ENCODE results near the gene ASB18. TPM values are rescaled to one million over a fixed set of nuclear protein-coding genes. Genes with fewer than 3 reads are reported as not detected.

Gene ASB18, protein sequence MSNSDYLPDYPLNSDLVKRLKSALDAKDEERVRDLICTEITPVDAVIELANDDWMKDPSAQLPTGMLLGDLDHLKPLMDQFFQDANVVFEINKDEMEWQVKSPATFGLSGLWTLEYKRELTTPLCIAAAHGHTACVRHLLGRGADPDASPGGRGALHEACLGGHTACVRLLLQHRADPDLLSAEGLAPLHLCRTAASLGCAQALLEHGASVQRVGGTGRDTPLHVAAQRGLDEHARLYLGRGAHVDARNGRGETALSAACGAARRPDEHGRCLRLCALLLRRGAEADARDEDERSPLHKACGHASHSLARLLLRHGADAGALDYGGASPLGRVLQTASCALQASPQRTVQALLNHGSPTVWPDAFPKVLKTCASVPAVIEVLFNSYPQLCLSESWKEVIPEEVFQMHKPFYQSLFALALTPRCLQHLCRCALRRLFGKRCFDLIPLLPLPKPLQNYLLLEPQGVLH
- polyA plus RNA-seq (2011; rRNA removed) (not detected in 2 replicates), polyA minus RNA-seq (2011; rRNA and poly(A)+ RNA removed) (not detected in 2 replicates)

DNA sequence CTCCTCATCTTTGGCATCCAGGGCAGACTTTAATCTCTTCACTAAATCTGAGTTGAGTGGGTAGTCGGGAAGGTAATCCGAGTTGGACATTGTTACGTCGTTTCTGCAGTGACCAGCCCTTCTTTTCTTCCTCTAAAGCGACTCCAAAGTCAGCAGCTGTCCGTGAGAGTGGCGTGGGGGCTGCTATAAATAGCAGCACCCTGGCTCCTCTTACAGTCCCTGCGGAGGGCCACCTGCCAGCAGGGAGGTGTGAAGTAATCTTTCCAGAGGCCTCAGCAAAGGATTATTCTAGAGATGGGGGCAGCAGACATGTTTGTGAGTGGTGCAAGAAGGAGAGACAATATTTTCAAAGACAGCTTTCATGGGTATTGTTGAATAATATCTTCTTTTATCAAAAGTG, at the start of gene ASB18:
Gene ASB18, minus strand, starts transcription at position 151 of the 400 bp plus-strand sequence. Its CDS starts 61 bp downstream, at position 90.
- no peak for DNase-seq (ENCODE audit: low read depth)
- TF ChIP-seq, protein P1, sequence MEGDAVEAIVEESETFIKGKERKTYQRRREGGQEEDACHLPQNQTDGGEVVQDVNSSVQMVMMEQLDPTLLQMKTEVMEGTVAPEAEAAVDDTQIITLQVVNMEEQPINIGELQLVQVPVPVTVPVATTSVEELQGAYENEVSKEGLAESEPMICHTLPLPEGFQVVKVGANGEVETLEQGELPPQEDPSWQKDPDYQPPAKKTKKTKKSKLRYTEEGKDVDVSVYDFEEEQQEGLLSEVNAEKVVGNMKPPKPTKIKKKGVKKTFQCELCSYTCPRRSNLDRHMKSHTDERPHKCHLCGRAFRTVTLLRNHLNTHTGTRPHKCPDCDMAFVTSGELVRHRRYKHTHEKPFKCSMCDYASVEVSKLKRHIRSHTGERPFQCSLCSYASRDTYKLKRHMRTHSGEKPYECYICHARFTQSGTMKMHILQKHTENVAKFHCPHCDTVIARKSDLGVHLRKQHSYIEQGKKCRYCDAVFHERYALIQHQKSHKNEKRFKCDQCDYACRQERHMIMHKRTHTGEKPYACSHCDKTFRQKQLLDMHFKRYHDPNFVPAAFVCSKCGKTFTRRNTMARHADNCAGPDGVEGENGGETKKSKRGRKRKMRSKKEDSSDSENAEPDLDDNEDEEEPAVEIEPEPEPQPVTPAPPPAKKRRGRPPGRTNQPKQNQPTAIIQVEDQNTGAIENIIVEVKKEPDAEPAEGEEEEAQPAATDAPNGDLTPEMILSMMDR (IDR thresholded peaks at IDR 0.05; ENCODE audit: insufficient read depth, low read depth, low read length): no peak
- H3K36me3 ChIP-seq (ENCODE audit: control insufficient read depth, insufficient read depth, low read length): no peaks in the 10 kb centered on the region
- POLR2A ChIA-PET: no interaction called here
- H3K27me3 ChIP-seq (ENCODE audit: control insufficient read depth, insufficient read depth, low read length): no peaks in the 10 kb centered on the region
- no peak within 1 kb of the TSS for H3K4me3 ChIP-seq (ENCODE audit: low read depth, low read length)
- CTCF ChIA-PET: no interaction called here

DNA sequence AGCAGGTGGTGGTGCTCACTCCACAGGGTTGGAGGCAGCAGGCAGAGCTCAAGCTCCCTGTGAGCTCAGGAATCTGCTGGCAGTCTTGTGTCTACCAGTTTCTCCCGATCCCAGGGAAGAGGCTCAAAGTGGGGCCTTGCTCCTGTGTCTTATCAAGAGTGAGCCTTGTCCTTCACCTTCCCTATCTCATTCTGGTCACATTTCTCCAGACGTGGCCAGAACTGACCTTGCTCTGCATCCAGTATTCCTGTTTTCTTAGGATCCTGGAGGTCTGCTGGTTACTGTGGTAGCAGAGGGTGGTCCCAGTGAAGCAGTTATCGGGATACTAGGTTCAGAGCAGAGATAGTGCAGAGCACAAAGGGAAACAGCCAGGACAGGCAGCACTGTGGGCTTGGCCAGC, 47.1 kb upstream of the ASB18 start:
- ChIA-PET CTCF (interaction anchor here (0.5 kb wide), 1 partner anchor 753 kb away, joined by 4 read pairs; no protein-coding TSS in a partner anchor), POLR2A (no interaction called here)
- no peak for DNase-seq (ENCODE audit: low read depth)
- TF ChIP-seq, protein P1 (IDR thresholded peaks at IDR 0.05; ENCODE audit: insufficient read depth, low read depth, low read length): no peak
- Histone ChIP-seq H3K4me3 (ENCODE audit: low read depth, low read length) (no peak overlapping the region), H3K36me3 (ENCODE audit: control insufficient read depth, insufficient read depth, low read length) (no peaks in the 10 kb centered on the region), H3K27me3 (ENCODE audit: control insufficient read depth, insufficient read depth, low read length) (no peaks in the 10 kb centered on the region)

DNA sequence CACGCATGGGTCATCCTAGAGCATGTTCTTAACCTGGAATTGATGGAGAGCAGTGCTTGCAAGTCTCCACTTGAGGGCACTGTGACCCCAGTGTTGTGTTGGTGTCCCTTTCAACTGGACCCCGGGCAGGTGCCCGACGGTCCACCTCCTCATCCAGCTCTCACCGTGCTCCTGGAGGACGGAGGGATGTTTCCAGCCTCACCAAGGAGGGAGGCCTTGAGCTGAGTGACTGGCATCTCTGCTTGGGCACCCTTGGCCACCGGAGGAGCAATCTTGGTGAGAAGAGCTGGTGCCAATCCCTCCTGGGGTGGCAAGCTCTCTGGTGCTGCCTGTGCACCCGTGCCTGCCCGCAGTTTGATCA, 45.4 kb upstream of the ASB18 start:
- Histone ChIP-seq H3K27me3 (ENCODE audit: control insufficient read depth, insufficient read depth, low read length) (no peaks in the 10 kb centered on the region), H3K36me3 (ENCODE audit: control insufficient read depth, insufficient read depth, low read length) (no peaks in the 10 kb centered on the region), H3K4me3 (ENCODE audit: low read depth, low read length) (no peak overlapping the region)
- TF ChIP-seq, protein P1 (IDR thresholded peaks at IDR 0.05; ENCODE audit: insufficient read depth, low read depth, low read length): peak; percentile 40
- CTCF ChIA-PET: interaction anchor here (0.8 to 1.0 kb wide), 4 partner anchors 8 to 752 kb away, joined by 3 to 4 read pairs (median 4); no protein-coding TSS in a partner anchor
- POLR2A ChIA-PET: no interaction called here
- DNase-seq (ENCODE audit: low read depth): no peak

DNA sequence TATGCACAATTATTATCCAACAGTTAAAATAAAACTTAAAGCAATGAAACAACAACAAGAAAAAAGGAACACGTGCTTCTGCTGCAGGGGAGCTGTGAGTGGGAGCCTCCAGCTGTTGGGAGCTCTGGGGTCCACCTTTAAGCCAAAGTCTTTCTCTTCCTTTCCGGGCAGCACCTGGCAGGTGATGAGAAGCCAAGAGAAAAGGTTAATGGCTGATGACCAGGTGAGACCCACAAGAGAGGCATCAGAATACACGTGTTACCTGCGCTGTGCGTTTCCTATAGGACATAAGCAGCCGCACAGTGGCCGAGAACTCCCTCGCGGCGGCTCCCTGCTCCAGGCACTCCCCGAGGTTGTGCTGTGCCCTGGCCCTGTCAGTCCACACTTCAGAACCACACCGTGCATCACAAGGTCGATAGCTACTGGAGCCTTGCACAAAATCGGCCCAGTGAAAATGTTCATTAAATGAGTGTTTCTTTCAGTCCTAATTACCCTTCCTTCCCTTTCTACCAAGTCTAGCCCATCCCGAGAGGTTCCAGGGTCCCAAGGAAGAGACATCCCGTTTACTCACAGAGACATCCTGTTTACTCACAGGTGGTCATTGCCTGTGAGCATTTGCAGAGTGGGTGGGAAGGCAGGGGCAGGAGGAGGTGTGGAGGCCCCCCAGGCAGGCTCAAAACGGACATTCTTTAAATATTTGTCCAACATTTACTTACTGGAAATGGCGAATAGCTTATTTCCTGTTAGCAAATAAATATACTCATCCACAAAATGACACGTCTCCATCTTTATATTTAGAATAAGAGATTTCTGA, 44.9 kb upstream of the ASB18 start:
- no peak for DNase-seq (ENCODE audit: low read depth)
- Histone ChIP-seq H3K27me3 (ENCODE audit: control insufficient read depth, insufficient read depth, low read length) (no peaks in the 10 kb centered on the region), H3K4me3 (ENCODE audit: low read depth, low read length) (no peak overlapping the region), H3K36me3 (ENCODE audit: control insufficient read depth, insufficient read depth, low read length) (no peaks in the 10 kb centered on the region)
- ChIA-PET CTCF (interaction anchor here (0.8 to 1.0 kb wide), 3 partner anchors 8 to 753 kb away, joined by 3 to 4 read pairs (median 4); no protein-coding TSS in a partner anchor), POLR2A (no interaction called here)
- TF ChIP-seq, protein P1 (IDR thresholded peaks at IDR 0.05; ENCODE audit: insufficient read depth, low read depth, low read length): no peak

DNA sequence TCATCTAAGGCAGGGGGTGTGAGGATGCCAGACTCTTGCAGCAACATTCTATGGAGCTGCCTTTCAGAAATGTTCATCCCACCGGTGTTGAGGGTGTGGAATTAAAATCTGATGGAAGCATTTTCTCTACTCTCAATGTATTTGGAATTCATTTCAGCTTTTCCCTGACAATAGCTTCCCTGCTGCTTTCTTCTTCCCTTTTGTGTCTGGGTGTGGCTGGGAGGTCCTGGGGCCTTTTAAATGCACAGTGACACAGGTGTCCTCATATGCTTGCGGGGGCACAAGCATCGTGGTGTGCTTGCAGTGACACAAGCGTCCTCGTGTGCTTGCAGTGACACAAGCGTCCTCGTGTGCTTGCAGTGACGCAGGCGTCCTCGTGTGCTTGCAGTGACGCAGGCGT, 43.4 kb upstream of the ASB18 start:
- no peak for DNase-seq (ENCODE audit: low read depth)
- Histone ChIP-seq H3K27me3 (ENCODE audit: control insufficient read depth, insufficient read depth, low read length) (no peaks in the 10 kb centered on the region), H3K36me3 (ENCODE audit: control insufficient read depth, insufficient read depth, low read length) (no peaks in the 10 kb centered on the region), H3K4me3 (ENCODE audit: low read depth, low read length) (no peak overlapping the region)
- TF ChIP-seq, protein P1 (IDR thresholded peaks at IDR 0.05; ENCODE audit: insufficient read depth, low read depth, low read length): no peak
- CTCF ChIA-PET: no interaction called here
- POLR2A ChIA-PET: no interaction called here

Measured in BJ (cell line).